DOHH2 (cell line): Measurements from ENCODE around the gene NANOG.
A peak's percentile ranks its signal among the peaks of the same experiment; 100 is the strongest.
"Not testable (repeated sequence)": the region's sequence is repeated elsewhere in the genome, so short reads cannot be mapped to it uniquely, and the experiment has no call there.

Source experiments
- H3F3A ChIP-seq: fragments of 200-600 bp; sonication (generic), shearing (Covaris generic); 2 replicates; pipeline ENCODE4 v1.6.0; 2016; ENCODE audit warnings: antibody characterized with exemption, mild to moderate bottlenecking; ENCODE audit not compliant: control insufficient read depth, insufficient read depth
- H3K27ac ChIP-seq: fragments of 200-600 bp; sonication (generic); 2 replicates; pipeline ENCODE4 v1.5.1; 2014; ENCODE audit warnings: low read depth, mild to moderate bottlenecking, low read length, moderate library complexity
- H3K27me3 ChIP-seq: fragments of 200-600 bp; sonication (generic); 2 replicates; pipeline ENCODE4 v1.6.1; 2014; ENCODE audit warnings: mild to moderate bottlenecking, low read length, mixed read lengths; ENCODE audit not compliant: control insufficient read depth
- H3K36me3 ChIP-seq: fragments of 200-600 bp; sonication (generic); 2 replicates; pipeline ENCODE4 v1.6.1; 2014; ENCODE audit warnings: mild to moderate bottlenecking, low read length, moderate library complexity, mixed read lengths; ENCODE audit not compliant: control insufficient read depth
- H3K4me1 ChIP-seq: fragments of 200-600 bp; sonication (generic); 2 replicates; pipeline ENCODE4 v1.6.1; 2014; ENCODE audit warnings: mild to moderate bottlenecking, low read length, mixed read lengths; ENCODE audit not compliant: control insufficient read depth
- H3K4me2 ChIP-seq: fragments of 200-600 bp; sonication (generic); 2 replicates; pipeline ENCODE4 v1.6.0; 2014; ENCODE audit warnings: mild to moderate bottlenecking, low read length, moderate library complexity
- H3K4me3 ChIP-seq: fragments of 200-600 bp; sonication (generic); 2 replicates; pipeline ENCODE4 v1.5.1; 2014; ENCODE audit warnings: mild to moderate bottlenecking, low read length, mixed read lengths
- H3K79me2 ChIP-seq: fragments of 200-600 bp; sonication (generic); 2 replicates; pipeline ENCODE4 v1.6.1; 2014; ENCODE audit warnings: mild to moderate bottlenecking, low read length, mixed read lengths; ENCODE audit not compliant: control insufficient read depth
- H3K9me2 ChIP-seq: fragments of 200-600 bp; sonication (generic); replicated peaks from 2 replicates; pipeline ENCODE4 v1.6.1; 2014; ENCODE audit warnings: mild to moderate bottlenecking, low read length, mixed read lengths; ENCODE audit not compliant: control insufficient read depth
- H3K9me3 ChIP-seq: fragments of 200-600 bp; sonication (generic); 2 replicates; pipeline ENCODE4 v1.6.1; 2014; ENCODE audit warnings: antibody characterized with exemption, low read length, mixed read lengths; ENCODE audit not compliant: control insufficient read depth, insufficient read depth
- H4K20me1 ChIP-seq: fragments of 200-600 bp; sonication (generic); 2 replicates; pipeline ENCODE4 v1.6.0; 2014; ENCODE audit warnings: low read depth, mild to moderate bottlenecking, antibody characterized with exemption, low read length, moderate library complexity; ENCODE audit not compliant: control insufficient read depth, insufficient read depth
- EZH2phosphoT487 ChIP-seq: fragments of 200-600 bp; sonication (generic); IDR thresholded peaks from 2 replicates; pipeline ENCODE4 v1.6.1; 2017; ENCODE audit warnings: borderline replicate concordance, mild to moderate bottlenecking, antibody characterized with exemption, low read length, moderate library complexity, mixed read lengths
- TF ChIP-seq, protein P1 (sequence below): fragments of 200-600 bp; sonication (generic); IDR thresholded peaks from one replicate; pipeline ENCODE4 v1.5.1; 2014; ENCODE audit warnings: antibody characterized with exemption, mild to moderate bottlenecking, low read depth, low read length; ENCODE audit not compliant: poor library complexity, severe bottlenecking

NANOG gene

GRCh38 chr12:7832059-7832696 lies 43.0 kb downstream of the NANOG start:
- Histone ChIP-seq H3K9me2 (no peaks in the 10 kb centered on the region), H3K4me2 (no peak overlapping the region), H4K20me1 (no peaks in the 10 kb centered on the region), H3K27me3 (no peaks in the 10 kb centered on the region), H3K27ac (no peak overlapping the region), H3K4me1 (no peaks in the 10 kb centered on the region), H3K79me2 (no peaks in the 10 kb centered on the region), H3F3A (no peaks in the 10 kb centered on the region), H3K9me3 (no peaks in the 10 kb centered on the region), H3K36me3 (no peaks in the 10 kb centered on the region), H3K4me3 (no peak overlapping the region)
- TF ChIP-seq, protein P1, sequence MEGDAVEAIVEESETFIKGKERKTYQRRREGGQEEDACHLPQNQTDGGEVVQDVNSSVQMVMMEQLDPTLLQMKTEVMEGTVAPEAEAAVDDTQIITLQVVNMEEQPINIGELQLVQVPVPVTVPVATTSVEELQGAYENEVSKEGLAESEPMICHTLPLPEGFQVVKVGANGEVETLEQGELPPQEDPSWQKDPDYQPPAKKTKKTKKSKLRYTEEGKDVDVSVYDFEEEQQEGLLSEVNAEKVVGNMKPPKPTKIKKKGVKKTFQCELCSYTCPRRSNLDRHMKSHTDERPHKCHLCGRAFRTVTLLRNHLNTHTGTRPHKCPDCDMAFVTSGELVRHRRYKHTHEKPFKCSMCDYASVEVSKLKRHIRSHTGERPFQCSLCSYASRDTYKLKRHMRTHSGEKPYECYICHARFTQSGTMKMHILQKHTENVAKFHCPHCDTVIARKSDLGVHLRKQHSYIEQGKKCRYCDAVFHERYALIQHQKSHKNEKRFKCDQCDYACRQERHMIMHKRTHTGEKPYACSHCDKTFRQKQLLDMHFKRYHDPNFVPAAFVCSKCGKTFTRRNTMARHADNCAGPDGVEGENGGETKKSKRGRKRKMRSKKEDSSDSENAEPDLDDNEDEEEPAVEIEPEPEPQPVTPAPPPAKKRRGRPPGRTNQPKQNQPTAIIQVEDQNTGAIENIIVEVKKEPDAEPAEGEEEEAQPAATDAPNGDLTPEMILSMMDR, result peak; percentile 62
- TF ChIP-seq EZH2phosphoT487, result no peak

- not testable (repeated sequence) for H3K79me2 ChIP-seq, H3K4me3 ChIP-seq, H3K4me2 ChIP-seq, H3K4me1 ChIP-seq, H3F3A ChIP-seq, H3K9me2 ChIP-seq, H3K36me3 ChIP-seq, H3K9me3 ChIP-seq, H4K20me1 ChIP-seq, H3K27me3 ChIP-seq, H3K27ac ChIP-seq
These were observed 44.0 kb downstream of the NANOG start for GRCh38 chr12:7833201-7833600.

GRCh38 chr12:7833831-7834230 lies 44.6 kb downstream of the NANOG start:
- H3F3A ChIP-seq, result no peaks in the 10 kb centered on the region
- H3K9me3 ChIP-seq, result no peaks in the 10 kb centered on the region
- no peak overlapping the region for H3K4me3 ChIP-seq
- H3K27me3 ChIP-seq, result no peaks in the 10 kb centered on the region
- no peaks in the 10 kb centered on the region for H4K20me1 ChIP-seq
- no peaks in the 10 kb centered on the region for H3K4me1 ChIP-seq
- no peak for TF ChIP-seq EZH2phosphoT487
- TF ChIP-seq, protein P1, result no peak
- no peak overlapping the region for H3K27ac ChIP-seq
- H3K79me2 ChIP-seq, result no peaks in the 10 kb centered on the region
- no peak overlapping the region for H3K4me2 ChIP-seq
- H3K9me2 ChIP-seq, result no peaks in the 10 kb centered on the region
- no peaks in the 10 kb centered on the region for H3K36me3 ChIP-seq

DNA sequence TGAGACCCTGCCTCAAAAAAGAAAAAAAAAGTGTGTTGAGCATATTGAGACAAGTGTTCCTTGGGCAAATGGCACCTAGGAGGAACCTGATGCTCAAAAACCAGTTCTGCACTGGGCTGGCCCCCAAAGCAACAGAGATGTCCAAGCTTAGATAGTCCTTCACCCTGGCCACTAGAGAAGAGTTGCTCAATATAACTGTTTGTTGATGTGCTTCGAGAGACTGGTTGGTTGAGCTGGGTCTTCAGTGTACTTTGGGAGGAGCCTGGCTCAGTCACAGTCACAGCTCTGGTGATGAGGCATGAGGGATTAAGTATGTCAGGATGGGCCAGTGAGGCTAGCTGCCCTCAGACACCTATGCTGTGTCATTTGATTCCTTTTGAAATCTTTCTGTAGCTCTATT lies 45.5 kb downstream of the NANOG start:
- TF ChIP-seq, protein P1, result no peak
- TF ChIP-seq EZH2phosphoT487, result no peak
- Histone ChIP-seq H3K9me2 (no peaks in the 10 kb centered on the region), H3K27ac (no peak overlapping the region), H3K79me2 (no peaks in the 10 kb centered on the region), H3K9me3 (no peaks in the 10 kb centered on the region), H3K36me3 (no peaks in the 10 kb centered on the region), H3K4me2 (no peak overlapping the region), H3K4me3 (no peak overlapping the region), H3F3A (no peaks in the 10 kb centered on the region), H3K27me3 (no peaks in the 10 kb centered on the region), H4K20me1 (no peaks in the 10 kb centered on the region), H3K4me1 (no peaks in the 10 kb centered on the region)
